Stimulated activated CD8-positive, alpha-beta memory T cell treated with anti-CD3 and anti-CD28 coated beads, Interleukin-4, amount 100 ng/mL, for 1 hour (primary cell): ENCODE data around the gene POLR3K.

Experiments
- DNase-seq, 2 donors: peaks; one replicate each; pipeline ENCODE4 v3.0.0-alpha.2; 2020; ENCODE audit warnings: low read depth in 2 of 2, low spot score in 1 of 2

Gene POLR3K

DNA sequence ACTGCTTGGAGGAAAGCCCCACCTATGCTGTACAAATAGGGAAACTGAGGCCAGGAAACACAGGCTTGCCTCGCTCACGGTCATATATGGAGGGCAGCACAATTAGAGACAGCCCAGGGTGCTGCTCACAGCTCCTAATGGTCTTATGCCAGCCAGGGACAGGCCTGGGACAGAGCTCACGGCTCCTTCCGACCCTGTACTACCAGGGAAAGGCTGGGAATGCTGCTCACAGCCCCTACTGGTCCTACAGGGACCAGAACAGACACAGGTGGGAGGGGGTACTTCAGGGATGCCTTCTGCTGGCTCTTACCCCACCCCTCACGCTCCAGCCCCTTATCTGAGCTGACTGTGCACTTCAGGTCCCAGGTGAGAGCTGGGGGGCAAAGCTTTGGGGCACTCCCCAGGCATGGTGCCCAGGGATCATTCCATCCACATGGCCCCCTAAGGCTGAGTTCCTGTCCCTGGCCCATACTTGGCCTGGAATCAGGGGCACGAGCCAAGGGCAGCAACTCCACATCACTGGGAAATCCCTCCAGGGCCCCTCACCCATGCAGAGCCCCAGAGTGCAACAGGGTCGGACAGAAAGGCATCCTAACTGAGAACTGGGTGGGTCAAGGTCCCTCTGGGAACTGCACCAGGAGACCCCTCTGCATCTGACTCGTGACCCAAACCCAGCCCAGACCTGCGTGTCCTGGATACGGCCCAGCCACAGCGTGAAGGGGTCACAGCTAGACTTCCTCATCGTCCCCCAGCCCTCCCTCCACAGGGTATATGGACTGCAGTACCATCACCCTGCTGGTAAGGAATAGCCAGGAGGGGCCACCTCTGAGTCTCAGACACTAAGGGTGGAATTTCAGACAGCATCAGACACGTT is 13.1 kb upstream of the POLR3K start:
- no peak for DNase-seq

GRCh38 chr16:65745-66144 is 12.3 kb upstream of the POLR3K start:
- peak; percentile 69 to 72 for DNase-seq

GRCh38 chr16:64914-65255 is 11.5 kb upstream of the POLR3K start:
- no peak for DNase-seq

DNA sequence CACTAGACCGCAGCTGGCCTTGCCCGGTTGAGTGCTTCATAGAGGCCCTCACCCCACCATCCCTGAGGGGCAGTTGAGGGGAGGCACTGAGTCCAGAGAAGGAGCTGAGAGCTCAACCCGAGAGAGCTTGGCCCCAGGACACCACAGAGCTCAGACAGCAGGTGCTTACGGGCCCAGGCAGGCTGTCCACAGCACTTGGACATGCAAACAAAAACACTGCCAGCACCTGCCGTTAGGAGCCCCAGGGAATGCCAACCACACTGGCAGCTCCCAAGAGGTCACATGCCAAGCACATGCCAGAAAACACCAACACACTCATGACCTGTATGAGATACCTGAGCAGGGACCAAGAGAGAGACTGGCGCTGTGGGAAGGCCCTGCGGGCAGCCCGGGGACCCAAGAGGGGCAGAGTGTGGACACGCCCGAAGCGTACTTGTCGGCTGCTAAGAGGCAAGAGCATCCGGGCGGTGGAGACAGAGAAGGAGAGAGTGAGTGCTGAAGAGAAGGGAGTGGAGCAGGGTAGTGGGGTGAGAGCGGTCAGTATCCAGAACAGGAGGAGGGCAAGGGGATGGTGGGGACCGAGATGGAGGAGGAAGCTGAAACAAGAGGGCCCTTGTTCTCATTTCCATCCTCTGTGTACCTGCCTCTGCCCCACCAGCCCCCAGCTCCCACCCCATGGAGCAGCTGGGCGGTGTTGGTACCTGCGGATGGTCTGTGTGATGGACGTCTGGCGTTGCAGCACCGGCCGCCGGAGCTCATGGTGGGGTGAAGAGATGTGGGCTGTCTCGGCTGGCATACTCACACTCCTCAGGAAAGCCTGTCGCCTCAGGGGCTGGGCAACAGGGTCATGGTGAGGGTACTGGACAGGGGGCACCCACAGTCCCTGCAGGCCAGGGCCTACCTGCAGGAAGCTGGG is 10.8 kb upstream of the POLR3K start:
- DNase-seq, result no peak

DNA sequence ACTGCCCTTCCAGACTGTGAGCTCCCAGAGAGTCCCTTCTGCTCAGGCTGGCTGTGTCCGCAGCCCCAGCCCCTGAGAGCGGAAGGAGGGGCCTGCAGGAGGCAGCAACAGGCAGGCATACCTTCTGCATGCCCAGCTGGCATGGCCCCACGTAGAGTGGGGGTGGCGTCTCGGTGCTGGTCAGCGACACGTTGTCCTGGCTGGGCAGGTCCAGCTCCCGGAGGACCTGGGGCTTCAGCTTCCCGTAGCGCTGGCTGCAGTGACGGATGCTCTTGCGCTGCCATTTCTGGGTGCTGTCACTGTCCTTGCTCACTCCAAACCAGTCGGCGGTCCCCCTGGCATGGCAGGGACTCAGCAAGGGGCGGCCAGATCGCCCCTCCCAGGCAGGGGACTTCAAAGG is 10.1 kb upstream of the POLR3K start:
- DNase-seq, result no peak

- DNase-seq, result no peak
Observed at GRCh38 chr16:62968-63391, 9.6 kb upstream of the POLR3K start.

DNA sequence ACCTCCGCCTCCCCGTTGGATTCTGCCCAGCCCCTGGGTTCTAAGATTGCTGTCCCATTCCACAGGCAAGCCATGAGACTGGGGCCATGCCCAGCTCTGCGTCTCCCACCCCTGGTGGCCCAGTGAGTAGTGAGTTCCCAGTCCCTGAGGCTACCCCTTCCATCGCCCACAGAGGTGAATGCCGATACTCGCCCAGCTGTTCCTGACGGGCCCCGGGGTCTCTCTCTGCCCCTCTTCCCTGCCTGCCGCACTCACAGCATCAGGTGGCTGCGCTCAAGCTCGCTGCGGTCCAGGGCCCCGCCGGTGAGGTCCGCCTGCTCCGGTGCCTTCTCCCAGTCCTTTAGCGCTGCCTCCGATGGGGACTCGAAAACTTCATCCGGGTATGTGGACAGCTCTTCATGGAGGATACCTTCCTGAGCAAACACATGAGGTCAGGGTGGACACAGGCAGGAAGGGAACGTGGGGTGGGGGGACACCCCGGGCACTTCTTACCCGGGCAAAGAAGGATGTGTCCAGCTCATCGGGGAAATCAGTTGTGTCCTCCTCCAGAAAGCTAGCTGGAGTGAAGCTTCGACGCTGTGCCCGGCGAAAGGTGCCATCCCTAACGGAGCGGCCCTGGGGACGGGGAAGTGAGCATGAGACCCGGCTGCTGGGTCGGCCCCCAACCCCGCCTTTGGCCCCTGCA is 9.0 kb upstream of the POLR3K start:
- no peak for DNase-seq

DNA sequence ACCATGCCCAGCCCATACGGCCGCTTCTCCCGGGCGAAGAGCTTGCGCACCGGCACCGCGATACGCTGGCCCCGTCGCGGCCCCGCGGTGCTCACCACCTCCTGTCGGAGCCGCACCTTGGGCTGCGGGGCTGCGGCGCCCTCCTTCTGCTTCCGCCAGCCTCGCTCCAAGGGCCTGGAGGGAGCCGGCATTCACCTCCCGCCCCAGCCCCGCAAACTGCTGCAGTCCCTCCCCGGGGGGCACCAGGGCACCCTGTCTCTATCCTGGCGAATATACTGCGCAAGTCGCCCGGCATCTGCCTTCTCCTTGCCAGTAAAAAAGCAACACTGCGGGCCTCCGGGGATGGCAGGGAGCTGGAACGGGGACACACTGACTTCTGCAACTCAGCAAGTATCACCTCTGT is 8.5 kb upstream of the POLR3K start:
- no peak for DNase-seq

DNA sequence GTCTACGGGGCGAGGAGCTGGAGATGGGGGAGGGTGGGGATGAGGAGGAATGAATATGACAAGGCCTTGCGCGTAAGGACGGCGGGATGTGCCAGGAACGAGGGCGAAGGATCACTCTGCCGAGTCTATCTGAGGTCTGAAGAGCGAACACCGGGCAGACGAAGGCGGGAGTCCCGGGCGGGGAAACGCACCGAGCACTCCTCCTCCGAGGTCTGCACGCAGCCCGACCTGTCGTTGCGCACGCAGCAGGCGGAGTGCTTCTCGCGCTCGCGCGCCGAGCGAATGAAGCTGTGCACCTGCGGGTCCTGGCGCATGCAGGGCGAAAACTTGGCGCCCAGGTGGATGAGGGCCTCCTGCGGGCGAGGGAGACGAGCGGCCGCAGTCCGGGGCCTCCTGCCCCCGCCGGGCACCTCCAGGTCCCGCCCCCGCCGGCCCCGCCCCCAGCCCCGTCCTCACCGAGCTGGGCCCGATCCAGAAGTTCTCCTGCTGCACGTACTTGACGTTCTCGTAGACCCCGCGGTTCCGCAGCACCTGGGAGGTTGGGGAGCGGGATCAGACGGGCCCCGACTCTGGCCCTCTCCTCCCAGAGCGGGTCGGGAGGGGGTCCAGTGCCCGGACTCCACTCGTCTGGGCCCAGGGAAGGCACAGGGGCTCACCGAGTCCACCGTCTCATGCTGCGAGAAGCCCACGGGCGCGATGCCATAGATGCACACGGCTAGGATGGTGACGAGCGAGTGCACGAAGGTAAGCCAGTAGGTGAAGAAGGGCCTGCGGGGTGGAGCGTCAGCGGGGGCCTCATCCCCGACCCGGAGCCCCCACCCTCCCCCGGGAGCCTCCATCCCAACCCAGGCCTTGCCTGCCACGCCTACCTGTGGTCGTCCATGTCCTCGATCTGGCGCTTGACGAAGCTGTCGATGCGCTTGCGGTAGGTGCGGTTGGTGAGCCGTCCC is 7.8 kb upstream of the POLR3K start:
- DNase-seq, result no peak

- no peak for DNase-seq
Observed at GRCh38 chr16:60166-60565, 6.8 kb upstream of the POLR3K start.

DNA sequence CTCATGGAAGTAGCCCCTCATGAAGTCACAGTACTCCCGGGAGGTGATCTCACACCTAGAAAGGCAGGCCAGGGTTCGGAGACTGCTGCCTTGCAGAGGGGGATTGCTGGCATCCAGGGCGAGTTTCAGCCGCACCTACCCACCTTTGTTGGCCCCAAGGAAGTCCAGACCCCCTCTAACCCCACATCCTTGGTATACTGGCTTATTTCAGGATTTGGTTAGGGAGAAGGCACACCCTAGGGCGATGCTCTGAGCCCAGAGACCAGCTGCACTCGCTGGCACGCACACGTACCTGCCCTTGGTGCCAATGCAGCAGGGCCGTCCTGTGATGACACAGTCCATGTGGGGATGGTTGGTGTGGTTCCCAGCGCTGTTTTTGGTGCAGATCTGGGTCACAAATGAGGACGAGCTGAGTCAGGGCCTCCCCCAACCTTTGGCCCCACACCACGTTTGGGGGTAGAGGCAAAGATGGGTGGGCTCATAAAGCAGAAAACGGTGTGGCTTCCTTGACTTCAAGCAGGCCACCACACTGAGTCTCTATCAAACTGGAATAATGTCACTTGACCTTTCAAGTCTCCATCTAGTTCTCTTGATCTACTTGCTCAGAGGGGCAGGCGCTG is 6.1 kb upstream of the POLR3K start:
- no peak for DNase-seq

DNA sequence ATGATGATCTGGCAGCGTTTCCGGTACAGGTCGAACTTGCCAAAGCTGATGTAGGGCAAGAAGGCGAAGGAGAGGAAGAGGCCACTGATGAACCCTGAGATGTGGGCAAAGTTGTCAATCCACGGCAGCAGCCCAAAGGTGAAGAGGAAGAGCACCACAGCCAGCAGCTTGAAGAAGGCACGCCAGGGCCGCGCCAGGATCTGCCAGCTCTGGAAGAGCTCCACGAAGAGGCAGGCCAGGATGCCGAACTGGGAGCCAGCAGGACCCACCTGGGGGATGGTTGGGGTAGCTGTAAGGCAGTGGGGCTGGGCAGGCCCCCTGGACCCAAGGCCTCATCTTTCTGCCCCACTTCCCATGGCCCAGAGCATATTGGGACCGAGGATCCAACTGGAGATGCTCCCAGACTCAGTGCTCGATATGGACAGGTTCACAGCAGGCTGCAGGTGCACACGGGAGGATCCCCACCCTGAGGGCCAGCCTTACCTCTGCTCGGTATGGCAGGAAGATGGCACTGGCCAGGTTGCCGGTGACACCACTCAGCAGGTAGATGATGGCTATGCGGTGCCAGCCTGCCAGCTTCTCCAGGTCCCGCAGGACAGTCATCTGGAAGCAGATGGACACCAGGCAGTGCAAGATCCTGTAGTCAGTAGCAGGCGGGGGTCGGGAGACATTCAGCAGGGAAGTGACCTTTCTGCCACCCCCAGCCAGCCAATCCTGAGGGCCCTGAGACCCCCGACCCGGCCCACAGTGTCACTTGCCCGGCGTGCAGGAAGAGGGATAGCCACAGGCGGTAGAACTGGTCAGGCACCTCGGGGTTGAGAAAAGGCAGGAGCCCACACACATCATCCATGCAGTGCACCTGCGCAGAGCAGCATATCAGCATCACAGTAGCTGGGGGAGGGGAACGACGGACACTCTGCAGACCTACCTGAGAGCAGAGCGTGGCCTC is 5.4 kb upstream of the POLR3K start:
- no peak for DNase-seq

DNA sequence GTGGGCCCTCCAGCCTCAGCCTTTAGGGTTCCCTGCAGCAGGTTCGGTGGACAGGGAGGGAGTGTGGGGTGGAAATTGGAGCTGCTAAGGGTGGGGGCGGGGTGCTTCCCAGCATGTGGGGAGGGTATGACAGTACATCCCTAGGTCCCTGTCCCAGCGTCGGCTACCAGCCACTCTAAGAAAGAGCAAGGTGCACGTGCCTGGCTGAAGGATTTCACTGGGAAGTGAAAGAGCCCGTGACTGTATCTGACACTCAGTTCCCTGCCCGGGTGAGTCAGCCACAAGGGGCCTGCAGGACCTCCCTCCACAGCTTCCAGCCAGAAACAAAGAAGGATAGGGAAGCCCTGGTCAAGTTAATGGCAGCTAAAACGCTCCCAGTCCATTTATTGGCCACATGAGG is 4.3 kb upstream of the POLR3K start:
- no peak for DNase-seq

- DNase-seq, result no peak
Observed at GRCh38 chr16:56231-56927, 3.0 kb upstream of the POLR3K start.

DNA sequence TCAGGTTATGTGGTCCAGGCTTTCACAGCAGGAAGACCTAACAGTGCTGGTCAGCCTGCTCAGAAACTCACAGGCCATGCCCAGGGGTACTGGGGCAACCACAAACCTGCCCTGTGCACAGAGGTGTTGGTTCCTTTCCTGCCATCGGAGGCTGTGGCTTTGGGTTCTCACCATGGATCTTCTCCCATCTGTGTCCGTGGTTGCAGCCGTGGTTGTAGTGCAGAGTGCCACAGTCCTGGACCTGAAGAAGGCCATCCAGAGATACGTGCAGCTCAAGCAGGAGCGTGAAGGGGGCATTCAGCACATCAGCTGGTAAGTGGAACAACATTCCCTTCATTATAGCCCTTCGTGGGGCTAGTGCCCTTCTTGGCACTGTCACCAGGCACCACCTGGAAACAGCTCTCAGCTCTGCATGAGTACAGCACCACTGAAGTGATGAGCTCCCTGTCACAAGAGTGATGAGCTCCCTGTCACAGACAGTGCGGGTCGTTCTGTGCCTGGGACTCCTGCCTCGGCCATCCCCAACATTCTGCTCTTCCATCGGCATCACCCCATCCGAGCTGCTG is 2.2 kb upstream of the POLR3K start:
- DNase-seq, result no peak

GRCh38 chr16:54237-54581 is 801 bp upstream of the POLR3K start:
- no peak for DNase-seq

DNA sequence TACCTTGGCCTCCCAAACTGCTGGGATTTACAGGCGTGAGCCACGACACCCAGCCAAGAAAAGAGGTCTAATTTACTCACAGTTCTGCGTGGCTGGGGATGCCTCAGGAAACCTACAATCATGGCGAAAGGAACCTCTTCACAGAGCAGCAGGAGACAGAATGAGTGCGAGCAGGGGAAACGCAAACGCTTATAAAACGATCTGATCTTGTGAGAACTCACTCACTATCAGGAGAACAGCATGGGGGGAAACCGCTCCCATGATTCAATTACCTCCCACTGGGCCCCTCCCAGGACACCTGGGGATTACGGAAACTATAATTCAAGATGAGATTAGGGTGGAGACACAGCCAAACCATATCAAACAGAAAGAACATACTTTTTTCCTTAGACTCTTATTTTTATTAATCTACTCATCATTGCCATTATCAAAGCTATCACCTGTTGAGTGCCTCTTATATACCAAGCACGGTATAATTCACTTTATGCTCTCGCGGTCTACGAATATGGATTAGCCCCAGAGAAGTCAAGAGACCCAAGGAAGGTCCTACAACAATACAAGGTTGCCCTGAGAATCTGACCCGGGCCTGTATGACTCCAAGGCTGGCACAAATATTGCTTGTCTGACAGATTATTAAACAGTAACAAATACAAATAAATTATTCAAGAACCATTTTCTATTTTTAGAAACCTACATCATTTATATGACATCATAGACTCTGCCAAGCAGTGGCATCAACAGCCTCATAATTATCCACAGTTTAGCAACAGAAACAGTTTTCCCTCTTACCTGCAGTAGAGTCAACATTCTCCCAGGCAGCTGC is 2.4 kb downstream of the POLR3K start:
- DNase-seq, result no peak
